A549 (cell line): ENCODE data around the gene NEK5.

ENCODE experiments used
- KDM1A ChIP-seq: fragments of 200-600 bp; sonication (generic); IDR thresholded peaks from 2 replicates; pipeline ENCODE4 v1.6.1; 2016; ENCODE audit warnings: low read depth, mild to moderate bottlenecking
- MAZ ChIP-seq: fragments of 150-350 bp; IDR thresholded peaks from 2 replicates; pipeline ENCODE4 v1.6.1; 2014; ENCODE audit warnings: antibody characterized with exemption, low read depth, low read length, borderline replicate concordance

GRCh38 chr13:52155177-52155576 lies 26.3 kb upstream of the NEK5 start:
- TF ChIP-seq KDM1A (no peak), MAZ (no peak)
